ENCODE results near the gene STK25. TPM values are rescaled to one million over a fixed set of nuclear protein-coding genes. Genes with fewer than 3 reads are reported as not detected.

STK25 gene
- total and polyA plus RNA-seq, 2 of the 8 experiments (the other 6 are each of a cell fraction or from before 2014, with no cell fraction given): 159 to 546 TPM

GRCh38 chr2:241530571-241530970, 22.2 kb upstream of the STK25 start:
- H2BK20ac ChIP-seq (ENCODE audit: low read length): no peak overlapping the region
- POLR2A ChIA-PET (ENCODE audit: partially characterized antibody): no interaction called here
- no peak overlapping the region for H3K23ac ChIP-seq (ENCODE audit: insufficient read length)
- WGBS, 2 experiments (ENCODE audit: extremely low coverage in 1 of 2, insufficient coverage in 1 of 2, insufficient read length in 1 of 2, insufficient replicate concordance in 2 of 2, low coverage in 1 of 2, low lambda C conversion rate in 2 of 2, missing lambda C conversion rate in 1 of 2): 89% methylated on average over 8 of the region's 8 CpGs; no CpG with 5 or more reads in 1 of the 2 experiments
- no peak overlapping the region for H3K27ac ChIP-seq (ENCODE audit: low read depth, low read length)
- DNase-seq (ENCODE audit: low read depth in 1 of 2, low spot score in 2 of 2) (no peak), FAIRE-seq (no peak)
- H4K20me1 ChIP-seq (replicated peaks in 1 of 2; ENCODE audit: control insufficient read depth in 1 of 2, insufficient read depth in 2 of 2, low read length in 2 of 2): no peaks in the 10 kb centered on the region
- H2BK12ac ChIP-seq (ENCODE audit: low read depth, low read length): no peak overlapping the region
- H4K91ac ChIP-seq (replicated peaks; ENCODE audit: insufficient read length, low read length): no peak overlapping the region
- H3K9me3 ChIP-seq (ENCODE audit: insufficient read depth in 2 of 2, low read depth in 1 of 2, low read length in 1 of 2): peaks cover 0 to 4% of the 10 kb centered on the region in 2 experiments; a peak in 1 of 4 replicates
- no peak overlapping the region for H3K18ac ChIP-seq (ENCODE audit: extremely low read depth, low read length)
- no peak overlapping the region for H3K4me2 ChIP-seq (ENCODE audit: insufficient read depth in 1 of 2, low read depth in 2 of 2, low read length in 2 of 2)
- H2BK15ac ChIP-seq (ENCODE audit: low read length): no peak overlapping the region
- CTCF ChIA-PET (ENCODE audit: partially characterized antibody): no interaction called here
- H2BK5ac ChIP-seq (ENCODE audit: low read depth, low read length): no peak overlapping the region
- no peak overlapping the region for H3K14ac ChIP-seq (ENCODE audit: insufficient read length)
- H2BK120ac ChIP-seq (replicated peaks; ENCODE audit: low read depth, low read length): no peak overlapping the region
- no peak overlapping the region for H3K56ac ChIP-seq (replicated peaks; ENCODE audit: insufficient read length, low read depth, low read length)
- H3K79me2 ChIP-seq (ENCODE audit: control insufficient read depth in 1 of 2, insufficient read depth in 2 of 2, low read length in 2 of 2): no peaks in the 10 kb centered on the region
- H3K4me3 ChIP-seq (ENCODE audit: extremely low read depth in 1 of 4, insufficient read depth in 2 of 4, low read depth in 3 of 4, low read length in 4 of 4): no peak overlapping the region
- H3K27me3 ChIP-seq (replicated peaks in 1 of 4; ENCODE audit: control insufficient read depth in 3 of 4, extremely low read depth in 1 of 4, insufficient read depth in 3 of 4, low read length in 3 of 4): no peaks in the 10 kb centered on the region
- H4K8ac ChIP-seq (ENCODE audit: extremely low read depth, insufficient read depth, low read length): no peak overlapping the region
- no peak overlapping the region for H3K4ac ChIP-seq (replicated peaks; ENCODE audit: insufficient read length, low read depth, low read length)
- H3K79me1 ChIP-seq (ENCODE audit: low read depth, low read length): no peaks in the 10 kb centered on the region
- no peaks in the 10 kb centered on the region; a peak in 1 of 7 replicates for H3K4me1 ChIP-seq (replicated peaks in 1 of 4; ENCODE audit: control insufficient read depth in 3 of 4, insufficient read depth in 4 of 4, low read length in 3 of 4)
- H3K9ac ChIP-seq (replicated peaks in 1 of 4; ENCODE audit: extremely low read depth in 1 of 4, low read depth in 3 of 4, low read length in 3 of 4): no peak overlapping the region
- H3K36me3 ChIP-seq (ENCODE audit: control insufficient read depth in 2 of 4, insufficient read depth in 4 of 4, low read length in 3 of 4): no peaks in the 10 kb centered on the region
- H2AK5ac ChIP-seq (ENCODE audit: low read depth, low read length): no peak overlapping the region
- no peak overlapping the region for H4K5ac ChIP-seq (ENCODE audit: insufficient read length, low read depth, low read length)
- no peak overlapping the region for H2AFZ ChIP-seq (ENCODE audit: low read length)
- no peaks in the 10 kb centered on the region for H3K23me2 ChIP-seq (ENCODE audit: low read depth, low read length)
- TF ChIP-seq ATF3 (IDR thresholded peaks at IDR 0.05; ENCODE audit: insufficient read depth, low read depth, low read length) (no peak), CEBPB (IDR thresholded peaks at IDR 0.05; ENCODE audit: low read depth, low read length) (no peak), YY1 (IDR thresholded peaks at IDR 0.05; ENCODE audit: low read depth, low read length) (no peak), TAF1 (IDR thresholded peaks at IDR 0.05; ENCODE audit: low read depth, low read length) (no peak), POLR2A (IDR thresholded peaks at IDR 0.05; ENCODE audit: control extremely low read depth in 1 of 2, low read depth in 2 of 2, low read length in 2 of 2) (no peak), BRCA1 (IDR thresholded peaks at IDR 0.05; ENCODE audit: low read depth, low read length) (no peak), HDAC2 (IDR thresholded peaks at IDR 0.05; ENCODE audit: borderline replicate concordance in 1 of 2, low read depth in 2 of 2, low read length in 2 of 2) (no peak), SIX5 (IDR thresholded peaks at IDR 0.05; ENCODE audit: low read depth, low read length) (no peak), CTBP2 (IDR thresholded peaks at IDR 0.05; ENCODE audit: borderline replicate concordance, insufficient read depth, insufficient read length, low read length) (no peak), TAF7 (optimal IDR thresholded peaks at IDR 0.05; ENCODE audit: borderline replicate concordance, low read depth, low read length) (no peak), CTCF (IDR thresholded peaks at IDR 0.05; ENCODE audit: control extremely low read depth in 1 of 3, insufficient read depth in 1 of 3, low read depth in 1 of 3, low read length in 3 of 3) (no peak), ASH2L (IDR thresholded peaks at IDR 0.05; ENCODE audit: low read length) (no peak)
